ENCODE data around the gene TAAR5.
"Not testable (repeated sequence)": the region's sequence is repeated elsewhere in the genome, so short reads cannot be mapped to it uniquely, and the experiment has no call there.

The TAAR5 gene

DNA sequence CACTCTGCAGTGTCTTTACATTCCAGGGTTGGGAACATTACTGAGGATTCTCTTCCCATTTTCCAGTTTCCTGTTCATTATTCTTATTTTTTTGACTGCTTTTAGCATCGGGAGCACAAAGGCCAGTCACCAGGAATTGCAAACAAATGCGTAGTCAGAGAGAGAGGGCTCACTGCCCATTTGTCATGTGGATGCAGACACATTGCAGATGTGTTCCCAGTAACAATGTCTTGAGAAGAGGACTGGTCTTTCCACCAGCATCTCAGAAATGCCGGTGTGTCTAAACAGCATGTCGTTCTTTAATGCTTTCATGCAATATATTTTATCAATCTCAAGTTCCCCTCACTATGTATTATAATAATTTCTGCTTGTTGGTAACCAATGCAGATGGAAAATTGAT, 20.4 kb downstream of the TAAR5 start:
- no peak for DNase-seq

DNA sequence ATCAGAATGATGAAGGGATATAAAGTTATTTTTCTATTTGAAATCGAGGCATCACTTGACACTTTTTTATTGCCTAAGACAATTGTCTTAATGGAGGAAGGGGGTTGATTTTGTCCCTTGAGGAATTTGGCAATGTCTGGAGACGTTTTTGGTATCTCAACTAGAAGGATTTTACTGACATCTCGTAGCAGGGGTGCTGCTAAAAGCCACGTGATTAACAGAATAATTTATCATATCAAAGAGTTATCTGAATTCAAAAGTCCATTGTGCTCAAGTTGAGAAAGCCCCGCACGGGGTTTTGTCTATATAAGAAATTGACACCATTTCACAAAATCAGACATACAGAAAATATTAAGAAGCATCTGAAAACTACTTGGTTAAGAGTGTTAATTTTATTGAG, 20.9 kb downstream of the TAAR5 start:
- DNase-seq: no peak

DNA sequence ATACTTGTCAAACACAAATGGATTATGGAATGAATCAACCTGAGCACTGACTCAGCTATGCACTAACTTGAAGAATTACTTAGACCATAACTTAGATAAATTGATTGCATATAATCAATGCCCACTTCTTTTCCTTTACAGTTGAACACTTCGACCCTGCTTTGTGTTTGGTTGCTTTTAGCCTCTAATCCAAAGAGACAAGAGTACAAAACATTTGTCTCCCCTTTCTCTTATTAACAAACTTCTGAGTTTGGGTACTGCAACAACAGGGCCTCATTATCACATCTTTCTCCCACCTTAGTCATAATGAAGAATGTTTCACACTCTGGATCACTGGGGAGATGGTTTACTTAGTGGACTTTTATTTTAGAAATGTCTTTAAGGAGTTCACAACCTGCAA, 22.0 kb downstream of the TAAR5 start:
- no peak for DNase-seq

DNA sequence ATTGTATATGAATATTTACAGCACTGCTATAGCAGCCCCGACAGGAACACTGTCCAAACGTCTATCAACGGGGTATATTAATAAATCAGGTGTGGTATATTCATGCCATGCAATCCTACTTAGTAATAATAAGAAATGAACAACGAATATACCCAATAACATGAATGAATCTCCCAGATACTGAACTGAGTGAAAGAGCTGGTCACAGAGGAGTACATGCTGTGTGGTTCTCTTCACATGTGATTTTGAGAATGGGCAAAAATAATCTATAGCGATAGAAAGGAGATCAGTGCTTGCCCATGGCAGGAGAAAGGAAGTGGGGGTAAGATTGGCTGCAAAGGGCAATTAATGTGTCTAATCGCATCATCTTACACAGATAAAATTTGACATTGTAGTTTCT, 23.1 kb downstream of the TAAR5 start:
- DNase-seq: no peak

DNA sequence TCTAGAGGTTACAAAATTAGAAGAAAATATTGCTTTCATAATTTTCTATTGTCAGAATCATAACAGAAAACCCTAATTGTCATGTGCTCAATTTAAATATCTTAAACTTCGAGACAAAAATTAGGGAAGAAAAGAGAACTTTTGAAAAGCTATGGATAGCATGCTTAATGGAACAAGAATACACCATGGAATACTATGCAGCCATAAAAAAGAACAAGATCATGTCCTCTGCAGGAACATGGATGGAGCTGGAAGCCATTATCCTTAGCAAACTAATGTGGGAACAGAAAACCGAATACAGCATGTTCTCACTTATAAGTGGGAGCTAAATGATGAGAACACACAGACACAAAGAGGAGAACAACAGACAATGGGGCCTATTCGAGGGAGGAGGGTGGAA, 29.5 kb downstream of the TAAR5 start:
- not testable (repeated sequence) for DNase-seq

DNA sequence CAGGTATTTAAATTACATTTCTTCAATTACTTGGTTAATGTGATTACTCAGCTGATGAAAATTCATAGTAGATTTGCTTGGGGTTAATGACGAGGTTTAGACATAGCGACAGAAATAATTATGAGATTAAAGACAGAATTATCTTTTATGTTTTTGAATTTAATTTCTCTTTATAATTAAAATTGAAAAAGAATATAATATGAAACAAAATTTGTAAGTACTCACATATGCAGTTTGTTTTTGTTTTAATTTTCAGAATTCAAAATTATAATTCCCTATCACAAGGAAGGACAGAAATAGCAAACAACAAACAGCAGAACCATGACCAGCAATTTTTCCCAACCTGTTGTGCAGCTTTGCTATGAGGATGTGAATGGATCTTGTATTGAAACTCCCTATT, 37.2 kb downstream of the TAAR5 start, which contains the start of gene TAAR8:
TAAR8 (plus strand) TSS at position 301 of the 400 bp plus-strand sequence; CDS start at position 322, 21 bp downstream.
- DNase-seq: no peak

DNA sequence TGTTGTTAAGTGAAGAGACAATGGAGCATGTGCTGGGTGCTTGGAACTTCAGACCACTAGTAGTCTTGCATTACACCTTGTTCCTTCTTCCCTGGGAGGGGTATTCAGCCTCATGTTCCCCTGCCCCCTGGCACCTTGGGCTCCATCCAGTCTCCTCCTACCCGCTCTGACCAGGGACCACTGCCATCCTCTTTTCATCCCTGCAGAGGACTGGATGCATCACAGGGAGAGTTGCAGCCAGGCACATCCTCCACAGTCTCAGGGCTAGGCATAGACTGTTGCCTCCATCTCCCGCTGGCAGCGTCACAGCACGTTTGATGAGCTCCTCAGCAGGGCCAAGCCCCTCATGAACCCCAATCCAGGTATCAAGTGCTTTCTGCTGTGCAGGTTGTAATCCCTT, 38.3 kb downstream of the TAAR5 start:
- DNase-seq: no peak

DNA sequence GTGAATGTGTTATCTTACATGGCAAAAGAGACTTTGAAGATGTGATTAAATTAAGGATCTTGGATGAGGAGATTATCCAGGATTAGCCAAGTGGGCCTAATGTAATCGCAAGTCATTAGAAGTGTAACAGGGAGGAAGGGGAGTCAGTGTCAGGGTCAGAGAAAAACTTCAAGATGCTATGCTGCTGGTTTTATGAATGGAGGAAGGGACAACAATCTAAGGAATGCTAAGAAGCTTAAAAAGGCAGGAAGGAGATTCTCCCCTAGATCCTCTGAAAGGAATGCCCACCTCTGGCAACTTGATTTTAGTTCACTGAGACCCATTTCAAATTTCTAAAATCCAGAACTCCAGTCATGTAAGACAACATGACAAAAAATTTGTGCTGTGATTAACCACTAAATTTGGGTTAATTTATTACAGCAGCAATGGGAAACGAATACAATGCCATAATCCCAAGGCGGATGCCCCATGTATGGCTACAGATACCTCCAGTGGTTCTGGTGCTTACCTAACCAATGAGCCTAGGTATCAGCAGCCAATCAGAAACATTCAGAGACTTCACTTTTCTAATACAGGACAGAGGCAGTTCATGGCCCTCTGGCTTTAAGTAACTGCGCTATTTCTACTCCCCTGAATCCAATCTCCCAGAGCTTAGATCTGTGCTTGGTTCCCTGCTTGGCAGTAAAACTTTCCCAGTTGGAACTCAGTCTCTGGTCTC, 40.6 kb downstream of the TAAR5 start:
- no peak for DNase-seq

DNA sequence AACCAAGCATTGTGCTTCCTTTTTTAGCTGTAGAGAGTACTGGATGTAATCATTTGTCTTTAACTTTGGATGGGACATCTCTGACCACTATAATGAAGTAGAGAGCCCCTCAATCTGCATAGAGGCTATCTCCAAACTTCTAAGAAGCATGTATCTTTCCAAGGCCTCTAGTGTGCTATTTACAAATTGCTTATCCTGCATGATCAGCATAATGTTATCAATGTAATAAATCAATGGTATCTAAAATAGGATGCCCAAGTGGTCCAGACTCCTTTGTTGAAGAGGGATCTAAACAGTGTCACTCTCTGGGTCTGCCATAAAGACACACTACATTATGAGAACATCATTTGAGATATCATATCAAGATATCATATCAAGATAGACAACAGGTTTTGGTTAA, 44.7 kb downstream of the TAAR5 start:
- no peak for DNase-seq

Data from stimulated activated CD4-positive, alpha-beta T cell treated with anti-CD3 and anti-CD28 coated beads, Interleukin-1b, Interleukin-23, amount 100 ng/mL, for 48 hours (primary cell).